HepG2 (cell line): ENCODE results near the gene GRID1. TPM values are rescaled to one million over a fixed set of nuclear protein-coding genes. Genes with fewer than 3 reads are reported as not detected.

Experiments
- ATAC-seq: fragments of 200-7000 bp; cut with Tn5 transposase; 3 replicates; pipeline ENCODE4 v1.9.1; 2020; ENCODE audit warnings: mild to moderate bottlenecking, moderate library complexity
- BruUV-seq: library from RNA; stranded (reverse); fragments of 400-500 nt; replicated peaks from 2 replicates; lab custom pipeline; 2021; lab: Mats Ljungman, UMichigan
- CTCF ChIA-PET: fragments of 300-600 bp; formaldehyde crosslinking; extraction: SDS; loops from one replicate; lab custom pipeline; 2021; ENCODE audit warnings: low total read pairs, inconsistent platforms, low intra/inter-chr PET ratio; lab: Yijun Ruan, JAX
- POLR2A ChIA-PET: fragments of 350-600 bp; sonication (Branson Sonifier 250); formaldehyde crosslinking; loops from one replicate; lab custom pipeline; 2020; ENCODE audit warnings: antibody characterized with exemption, inconsistent platforms; lab: Yijun Ruan, JAX
- DNase-seq: peaks from one replicate; pipeline ENCODE4 v3.0.0-alpha.2; 2015; ENCODE audit warnings: low spot score
- FAIRE-seq: peaks from 3 replicates; lab custom pipeline; 2011; peaks lifted over from hg19 to GRCh38; lab: Jason Lieb, UNC
- H2AFZ ChIP-seq: one replicate; pipeline ENCODE4 v1.6.1; 2011; ENCODE audit warnings: low read length, inconsistent platforms
- H3K27ac ChIP-seq: fragments of 300-600 bp; 3 replicates; pipeline ENCODE4 v1.8.0; 2011; ENCODE audit warnings: mixed run types, mild to moderate bottlenecking, mixed read lengths, low read length, inconsistent platforms; ENCODE audit not compliant: insufficient read depth; ENCODE audit errors: extremely low read length
- H3K27me3 ChIP-seq, 2 experiments: fragments of 200-600 bp in 1 of 2; 2 replicates in 1 of 2; 3 replicates in 1 of 2; pipeline versions ENCODE4 v1.6.0 to v1.8.0; 2011; ENCODE audit warnings: low read length in 2 of 2, mild to moderate bottlenecking in 2 of 2, moderate library complexity in 2 of 2, inconsistent platforms in 1 of 2; ENCODE audit not compliant: insufficient read depth in 2 of 2, control insufficient read depth in 1 of 2
- H3K36me3 ChIP-seq, 2 experiments: fragments of 200-600 bp in 1 of 2; replicated peaks in 1 of 2; 2 replicates in 1 of 2; 3 replicates in 1 of 2; pipeline versions ENCODE4 v1.5.1 to v1.8.0; 2011; ENCODE audit warnings: low read length in 2 of 2, inconsistent platforms in 1 of 2; ENCODE audit not compliant: insufficient read depth in 2 of 2, control insufficient read depth in 1 of 2
- H3K4me1 ChIP-seq: 2 replicates; pipeline ENCODE4 v1.5.1; 2012; ENCODE audit warnings: low read length, inconsistent platforms; ENCODE audit not compliant: insufficient read depth
- H3K4me2 ChIP-seq: 2 replicates; pipeline ENCODE4 v1.6.0; 2011; ENCODE audit warnings: low read depth, low read length, inconsistent platforms
- H3K4me3 ChIP-seq, 3 experiments: fragments of 200-600 bp in 1 of 3; sonication (generic), shearing (Covaris generic) in 1 of 3; replicated peaks in 1 of 3; 2 replicates each; pipeline ENCODE4 v1.5.1; 2011 to 2016; ENCODE audit warnings: low read length in 3 of 3, inconsistent platforms in 2 of 3, low read depth in 2 of 3, mild to moderate bottlenecking in 2 of 3, control low read depth in 1 of 3, mixed read lengths in 1 of 3; ENCODE audit not compliant: insufficient read depth in 1 of 3
- H3K79me2 ChIP-seq: one replicate; pipeline ENCODE4 v1.6.1; 2011; ENCODE audit warnings: low read length, inconsistent platforms; ENCODE audit not compliant: insufficient read depth
- H3K9ac ChIP-seq: 2 replicates; pipeline ENCODE4 v1.6.0; 2011; ENCODE audit warnings: mild to moderate bottlenecking, low read depth, low read length, inconsistent platforms; ENCODE audit not compliant: insufficient read depth
- H3K9me3 ChIP-seq: 2 replicates; pipeline ENCODE4 v1.5.1; 2012; ENCODE audit warnings: mild to moderate bottlenecking, low read length
- H4K20me1 ChIP-seq: 2 replicates; pipeline ENCODE4 v1.6.0; 2011; ENCODE audit warnings: inconsistent platforms, mild to moderate bottlenecking, low read length, moderate library complexity; ENCODE audit not compliant: insufficient read depth
- AGO1 ChIP-seq: fragments of 200-400 bp; formaldehyde crosslinking; IDR thresholded peaks from 2 replicates; pipeline ENCODE4 v1.6.1; 2017; ENCODE audit warnings: mild to moderate bottlenecking, low read depth, low read length, moderate library complexity; ENCODE audit not compliant: poor library complexity, severe bottlenecking
- FIP1L1 ChIP-seq: fragments of 200-400 bp; formaldehyde crosslinking; IDR thresholded peaks from 2 replicates; pipeline ENCODE4 v1.6.1; 2018; ENCODE audit warnings: low read depth, mild to moderate bottlenecking, low read length, moderate library complexity, borderline replicate concordance; ENCODE audit not compliant: insufficient read depth
- GFI1 ChIP-seq: sonication (generic); formaldehyde crosslinking; IDR thresholded peaks from 2 replicates; pipeline ENCODE4 v1.5.0; 2020; ENCODE audit warnings: missing genetic modification reagents, mild to moderate bottlenecking, borderline replicate concordance
- NAIF1 ChIP-seq: sonication (generic); formaldehyde crosslinking; IDR thresholded peaks from 2 replicates; pipeline ENCODE4 v1.5.0; 2020; ENCODE audit warnings: mild to moderate bottlenecking, missing genetic modification reagents, borderline replicate concordance
- ZNF550 ChIP-seq: sonication (generic); formaldehyde crosslinking; IDR thresholded peaks from 2 replicates; pipeline ENCODE4 v1.4.0; 2020; ENCODE audit warnings: mild to moderate bottlenecking, missing genetic modification reagents, borderline replicate concordance
- ZNF766 ChIP-seq: sonication (generic); formaldehyde crosslinking; IDR thresholded peaks from 2 replicates; pipeline ENCODE4 v1.5.0; 2020; ENCODE audit warnings: missing genetic modification reagents, borderline replicate concordance
- WGBS: methylation state at CpG from one replicate; pipeline ENCODE4 v1.1.6; 2017; ENCODE audit warnings: low lambda C conversion rate; 5-methylcytosine and 5-hydroxymethylcytosine counted together
- in situ Hi-C: cut with HindIII; loops from 2 replicates; pipeline ENCODE4 v1.10.0; 2017; ENCODE audit warnings: low pct_unique_long_range_greater_than_20kb; ENCODE audit not compliant: extremely low pct_ligation_motif_present
- intact Hi-C: fragments of 100-400 bp; cut with micrococcal nuclease; formaldehyde crosslinking; loops from one replicate; pipeline ENCODE4 v1.10.0; 2022; ENCODE audit not compliant: unreplicated experiment
- polyA plus RNA-seq, 8 experiments: library from polyadenylated mRNA; depleted of rRNA in 3 of 8; stranded (reverse) in 7 of 8; unstranded in 1 of 8; fragments of >200 nt; fragmentation: Illumina TruSeq in 4 of 8; extraction: Trizol in 4 of 8; gene quantifications; 2 replicates each; pipeline versions ENCODE4 v1.2.1 to v1.2.3, GENCODE V29; 2011 to 2016; ENCODE audit warnings: low read depth in 4 of 8, missing spikeins in 1 of 8, mixed read lengths in 1 of 8; ENCODE audit not compliant: insufficient read depth in 1 of 8
- total RNA-seq, 5 experiments: library from RNA; depleted of rRNA; stranded (reverse); fragments of >200 nt; fragmentation: Illumina TruSeq; extraction: Trizol; gene quantifications; 2 replicates each; pipeline ENCODE4 v1.2.3, GENCODE V29; 2016; ENCODE audit warnings: low read depth in 1 of 5
- TF ChIP-seq, protein P1 (sequence below): sonication (generic); formaldehyde crosslinking; IDR thresholded peaks from 2 replicates; pipeline ENCODE4 v1.5.0; 2020; ENCODE audit warnings: mild to moderate bottlenecking, missing genetic modification reagents, borderline replicate concordance
- TF ChIP-seq, protein P2 (sequence below): sonication (generic); formaldehyde crosslinking; IDR thresholded peaks from 2 replicates; pipeline ENCODE4 v1.5.1; 2020; ENCODE audit warnings: mild to moderate bottlenecking, missing genetic modification reagents, borderline replicate concordance

GRID1 gene
- total and polyA plus RNA-seq, 2 of the 13 experiments (the other 11 are each of a cell fraction or from before 2014, with no cell fraction given): 0.05 TPM; not detected in 1

GRCh38 chr10:85720931-85721590 is 645.5 kb downstream of the GRID1 start:
- H3K27me3 ChIP-seq: no peaks in the 10 kb centered on the region
- H3K27ac ChIP-seq: no peak overlapping the region
- ATAC-seq: no peak
- intact Hi-C loops: no loop called here
- no peak overlapping the region for H3K4me2 ChIP-seq
- ChIA-PET POLR2A (no interaction called here), CTCF (no interaction called here)
- H4K20me1 ChIP-seq: no peaks in the 10 kb centered on the region
- TF ChIP-seq FIP1L1 (no peak), AGO1 (no peak), GFI1 (CRISPR knock-in tag) (no peak)
- TF ChIP-seq, protein P1, sequence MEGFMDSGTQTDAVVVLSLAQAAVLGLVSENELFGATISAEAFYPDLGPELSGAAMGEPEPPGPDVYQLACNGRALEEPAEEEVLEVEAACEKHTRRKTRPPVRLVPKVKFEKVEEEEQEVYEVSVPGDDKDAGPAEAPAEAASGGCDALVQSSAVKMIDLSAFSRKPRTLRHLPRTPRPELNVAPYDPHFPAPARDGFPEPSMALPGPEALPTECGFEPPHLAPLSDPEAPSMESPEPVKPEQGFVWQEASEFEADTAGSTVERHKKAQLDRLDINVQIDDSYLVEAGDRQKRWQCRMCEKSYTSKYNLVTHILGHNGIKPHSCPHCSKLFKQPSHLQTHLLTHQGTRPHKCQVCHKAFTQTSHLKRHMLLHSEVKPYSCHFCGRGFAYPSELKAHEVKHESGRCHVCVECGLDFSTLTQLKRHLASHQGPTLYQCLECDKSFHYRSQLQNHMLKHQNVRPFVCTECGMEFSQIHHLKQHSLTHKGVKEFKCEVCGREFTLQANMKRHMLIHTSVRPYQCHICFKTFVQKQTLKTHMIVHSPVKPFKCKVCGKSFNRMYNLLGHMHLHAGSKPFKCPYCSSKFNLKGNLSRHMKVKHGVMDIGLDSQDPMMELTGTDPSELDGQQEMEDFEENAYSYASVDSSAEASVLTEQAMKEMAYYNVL (CRISPR knock-in tag): no peak
- 20% methylated on average over 5 of the region's 5 CpGs for WGBS
- no peak overlapping the region for H2AFZ ChIP-seq
- H3K36me3 ChIP-seq: no peaks in the 10 kb centered on the region
- no TSS peak for BruUV-seq
- no peak overlapping the region for H3K9ac ChIP-seq
- in situ Hi-C loops: no loop called here
- H3K9me3 ChIP-seq: no peaks in the 10 kb centered on the region
- H3K4me1 ChIP-seq: no peaks in the 10 kb centered on the region
- no peak for FAIRE-seq
- H3K4me3 ChIP-seq: no peak overlapping the region
- no peaks in the 10 kb centered on the region for H3K79me2 ChIP-seq
- no peak for DNase-seq

GRCh38 chr10:85719408-85719807 is 647.2 kb downstream of the GRID1 start:
- Histone ChIP-seq H3K4me2 (no peak overlapping the region), H2AFZ (no peak overlapping the region), H3K9me3 (no peaks in the 10 kb centered on the region), H3K79me2 (no peaks in the 10 kb centered on the region), H3K27me3 (no peaks in the 10 kb centered on the region), H3K9ac (no peak overlapping the region), H3K4me3 (no peak overlapping the region), H3K27ac (no peak overlapping the region), H3K36me3 (no peaks in the 10 kb centered on the region), H3K4me1 (no peaks in the 10 kb centered on the region), H4K20me1 (no peaks in the 10 kb centered on the region)
- DNase-seq (no peak), FAIRE-seq (no peak), ATAC-seq (no peak)
- intact Hi-C loops (no loop called here), in situ Hi-C loops (no loop called here)
- 0% methylated on average over 3 of the region's 3 CpGs for WGBS
- ChIA-PET CTCF (no interaction called here), POLR2A (no interaction called here)
- no TSS peak for BruUV-seq
- TF ChIP-seq NAIF1 (CRISPR knock-in tag) (no peak), ZNF766 (CRISPR knock-in tag) (no peak), ZNF550 (CRISPR knock-in tag) (no peak)
- TF ChIP-seq, protein P2, sequence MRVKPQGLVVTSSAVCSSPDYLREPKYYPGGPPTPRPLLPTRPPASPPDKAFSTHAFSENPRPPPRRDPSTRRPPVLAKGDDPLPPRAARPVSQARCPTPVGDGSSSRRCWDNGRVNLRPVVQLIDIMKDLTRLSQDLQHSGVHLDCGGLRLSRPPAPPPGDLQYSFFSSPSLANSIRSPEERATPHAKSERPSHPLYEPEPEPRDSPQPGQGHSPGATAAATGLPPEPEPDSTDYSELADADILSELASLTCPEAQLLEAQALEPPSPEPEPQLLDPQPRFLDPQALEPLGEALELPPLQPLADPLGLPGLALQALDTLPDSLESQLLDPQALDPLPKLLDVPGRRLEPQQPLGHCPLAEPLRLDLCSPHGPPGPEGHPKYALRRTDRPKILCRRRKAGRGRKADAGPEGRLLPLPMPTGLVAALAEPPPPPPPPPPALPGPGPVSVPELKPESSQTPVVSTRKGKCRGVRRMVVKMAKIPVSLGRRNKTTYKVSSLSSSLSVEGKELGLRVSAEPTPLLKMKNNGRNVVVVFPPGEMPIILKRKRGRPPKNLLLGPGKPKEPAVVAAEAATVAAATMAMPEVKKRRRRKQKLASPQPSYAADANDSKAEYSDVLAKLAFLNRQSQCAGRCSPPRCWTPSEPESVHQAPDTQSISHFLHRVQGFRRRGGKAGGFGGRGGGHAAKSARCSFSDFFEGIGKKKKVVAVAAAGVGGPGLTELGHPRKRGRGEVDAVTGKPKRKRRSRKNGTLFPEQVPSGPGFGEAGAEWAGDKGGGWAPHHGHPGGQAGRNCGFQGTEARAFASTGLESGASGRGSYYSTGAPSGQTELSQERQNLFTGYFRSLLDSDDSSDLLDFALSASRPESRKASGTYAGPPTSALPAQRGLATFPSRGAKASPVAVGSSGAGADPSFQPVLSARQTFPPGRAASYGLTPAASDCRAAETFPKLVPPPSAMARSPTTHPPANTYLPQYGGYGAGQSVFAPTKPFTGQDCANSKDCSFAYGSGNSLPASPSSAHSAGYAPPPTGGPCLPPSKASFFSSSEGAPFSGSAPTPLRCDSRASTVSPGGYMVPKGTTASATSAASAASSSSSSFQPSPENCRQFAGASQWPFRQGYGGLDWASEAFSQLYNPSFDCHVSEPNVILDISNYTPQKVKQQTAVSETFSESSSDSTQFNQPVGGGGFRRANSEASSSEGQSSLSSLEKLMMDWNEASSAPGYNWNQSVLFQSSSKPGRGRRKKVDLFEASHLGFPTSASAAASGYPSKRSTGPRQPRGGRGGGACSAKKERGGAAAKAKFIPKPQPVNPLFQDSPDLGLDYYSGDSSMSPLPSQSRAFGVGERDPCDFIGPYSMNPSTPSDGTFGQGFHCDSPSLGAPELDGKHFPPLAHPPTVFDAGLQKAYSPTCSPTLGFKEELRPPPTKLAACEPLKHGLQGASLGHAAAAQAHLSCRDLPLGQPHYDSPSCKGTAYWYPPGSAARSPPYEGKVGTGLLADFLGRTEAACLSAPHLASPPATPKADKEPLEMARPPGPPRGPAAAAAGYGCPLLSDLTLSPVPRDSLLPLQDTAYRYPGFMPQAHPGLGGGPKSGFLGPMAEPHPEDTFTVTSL (CRISPR knock-in tag): no peak
